Activated CD4-positive, alpha-beta T cell treated with anti-CD3 and anti-CD28 coated beads, Interleukin-2, amount 10 ng/mL, durations not matched to agents 7 days and 5 days (primary cell): ENCODE data around the gene AGXT2. TPM values are rescaled to one million over a fixed set of nuclear protein-coding genes. Genes with fewer than 3 reads are reported as not detected.
"Not testable (repeated sequence)": the region's sequence is repeated elsewhere in the genome, so short reads cannot be mapped to it uniquely, and the experiment has no call there.

Source experiments
- CTCF ChIA-PET: fragments of 350-600 bp; sonication (Branson Sonifier 250); formaldehyde crosslinking; loops from one replicate; lab custom pipeline; 2021; ENCODE audit warnings: antibody characterized with exemption; lab: Charles Lee
- POLR2A ChIA-PET: fragments of 350-600 bp; sonication (Branson Sonifier 250); formaldehyde crosslinking; loops from one replicate; lab custom pipeline; 2021; ENCODE audit warnings: antibody characterized with exemption; lab: Charles Lee
- DNase-seq: peaks from one replicate; pipeline ENCODE4 v3.0.0-alpha.2; 2020
- H3K27ac Mint-ChIP-seq: one replicate; pipeline ENCODE4 v1.8.0; 2021; ENCODE audit warnings: mild to moderate bottlenecking, moderate library complexity, mixed read lengths
- H3K27me3 Mint-ChIP-seq: one replicate; pipeline ENCODE4 v1.8.0; 2021; ENCODE audit warnings: mixed read lengths
- H3K36me3 Mint-ChIP-seq: one replicate; pipeline ENCODE4 v1.8.0; 2021; ENCODE audit warnings: low read depth, mixed read lengths
- H3K4me1 Mint-ChIP-seq: one replicate; pipeline ENCODE4 v1.8.0; 2021; ENCODE audit warnings: mixed read lengths
- H3K4me3 Mint-ChIP-seq: one replicate; pipeline ENCODE4 v1.8.0; 2021; ENCODE audit warnings: mild to moderate bottlenecking, moderate library complexity, mixed read lengths
- H3K9me3 Mint-ChIP-seq: one replicate; pipeline ENCODE4 v1.8.0; 2021; ENCODE audit warnings: mixed read lengths
- total RNA-seq, 2 experiments: library from RNA; stranded (reverse); gene quantifications; one replicate each; pipeline ENCODE4 v1.2.3, GENCODE V29; 2021

The AGXT2 gene
- total RNA-seq, 2 experiments from 2014 or later = not detected

GRCh38 chr5:35044649-35045048 lies 3.1 kb downstream of the AGXT2 start:
- H3K27ac Mint-ChIP-seq = no peak overlapping the region
- no peaks in the 10 kb centered on the region for H3K4me1 Mint-ChIP-seq
- H3K36me3 Mint-ChIP-seq = no peaks in the 10 kb centered on the region
- H3K4me3 Mint-ChIP-seq = no peak overlapping the region
- peaks cover 18% of the 10 kb centered on the region for H3K27me3 Mint-ChIP-seq
- no peak for DNase-seq
- no peaks in the 10 kb centered on the region for H3K9me3 Mint-ChIP-seq
- POLR2A ChIA-PET = no interaction called here
- CTCF ChIA-PET = no interaction called here

DNA sequence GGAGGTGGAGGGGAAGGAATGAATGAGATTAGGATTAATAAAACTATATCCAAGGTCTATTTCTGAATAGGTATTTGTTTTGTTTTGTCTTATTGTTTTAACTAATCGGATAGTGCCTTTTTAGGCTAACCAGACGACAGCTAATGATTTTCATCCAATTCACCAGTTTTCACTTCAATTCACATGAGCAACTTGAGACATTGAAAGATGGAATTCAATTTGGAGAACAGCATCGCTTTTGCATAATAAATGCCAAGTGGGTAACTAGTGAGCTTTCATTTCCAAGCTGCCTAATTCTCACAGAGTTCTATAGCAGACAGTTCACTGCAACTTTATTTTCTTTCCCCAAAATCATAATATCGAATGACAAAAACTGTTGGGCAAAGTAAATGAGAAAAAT lies 5.0 kb downstream of the AGXT2 start:
- ChIA-PET POLR2A (no interaction called here), CTCF (no interaction called here)
- H3K36me3 Mint-ChIP-seq = no peaks in the 10 kb centered on the region
- H3K9me3 Mint-ChIP-seq = no peaks in the 10 kb centered on the region
- peaks cover 17% of the 10 kb centered on the region for H3K27me3 Mint-ChIP-seq
- H3K4me1 Mint-ChIP-seq = no peaks in the 10 kb centered on the region
- H3K27ac Mint-ChIP-seq = no peak overlapping the region
- no peak overlapping the region for H3K4me3 Mint-ChIP-seq
- no peak for DNase-seq

DNA sequence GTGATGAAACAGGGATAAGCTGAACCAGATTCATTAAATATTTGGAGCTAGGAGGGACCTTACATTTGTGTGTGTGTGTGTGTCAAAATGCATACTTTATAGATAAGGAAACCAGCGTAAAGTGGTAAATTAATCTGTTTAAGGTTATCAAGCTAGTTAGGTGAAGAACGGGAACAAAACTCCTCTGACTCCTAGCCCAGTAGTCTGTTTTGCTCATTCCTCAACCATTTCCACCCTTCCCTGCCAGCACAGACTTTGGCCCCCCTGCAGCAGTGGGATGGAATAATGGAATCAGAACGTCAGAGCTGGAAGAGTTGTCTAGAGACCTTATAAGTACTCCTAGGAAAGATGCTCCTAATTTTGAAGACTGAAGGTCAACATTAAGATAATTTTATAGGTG lies 6.5 kb downstream of the AGXT2 start:
- Mint-ChIP-seq H3K27me3 (peaks cover 21% of the 10 kb centered on the region), H3K4me3 (no peak overlapping the region), H3K4me1 (no peaks in the 10 kb centered on the region), H3K27ac (no peak overlapping the region), H3K36me3 (no peaks in the 10 kb centered on the region), H3K9me3 (no peaks in the 10 kb centered on the region)
- ChIA-PET CTCF (no interaction called here), POLR2A (no interaction called here)
- no peak for DNase-seq

GRCh38 chr5:35038891-35039290 lies 8.9 kb downstream of the AGXT2 start:
- ChIA-PET POLR2A (no interaction called here), CTCF (no interaction called here)
- no peaks in the 10 kb centered on the region for H3K36me3 Mint-ChIP-seq
- H3K27me3 Mint-ChIP-seq = peaks cover 21% of the 10 kb centered on the region
- H3K4me3 Mint-ChIP-seq = no peak overlapping the region
- no peaks in the 10 kb centered on the region for H3K9me3 Mint-ChIP-seq
- no peak overlapping the region for H3K27ac Mint-ChIP-seq
- DNase-seq = no peak
- H3K4me1 Mint-ChIP-seq = no peaks in the 10 kb centered on the region

DNA sequence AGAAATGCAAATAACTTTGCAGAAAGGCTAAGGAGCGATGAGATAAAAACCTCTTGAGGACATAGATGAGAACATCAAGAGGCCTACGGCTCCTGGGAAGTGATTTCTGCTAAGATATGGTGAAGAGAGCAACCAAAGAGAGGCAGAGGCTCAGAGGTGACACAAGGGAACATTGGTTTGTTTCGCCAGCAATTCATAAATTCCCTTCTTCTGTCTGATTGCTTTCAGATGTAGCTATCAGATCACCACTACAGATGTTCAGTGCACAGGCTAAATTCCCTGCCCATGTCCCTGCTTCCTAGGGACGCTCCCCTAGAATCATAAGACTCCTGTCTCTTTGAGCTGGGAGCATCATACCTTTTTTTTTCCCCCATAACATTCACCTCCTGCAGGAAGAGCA lies 11.2 kb downstream of the AGXT2 start:
- ChIA-PET POLR2A (interaction anchor here (0.6 to 0.7 kb wide), 2 partner anchors 63 to 156 kb away, joined by 3 read pairs; no protein-coding TSS in a partner anchor), CTCF (no interaction called here)
- Mint-ChIP-seq H3K36me3 (no peaks in the 10 kb centered on the region), H3K27ac (no peak overlapping the region), H3K4me1 (no peaks in the 10 kb centered on the region), H3K27me3 (peaks cover 20% of the 10 kb centered on the region), H3K9me3 (no peaks in the 10 kb centered on the region), H3K4me3 (no peak overlapping the region)
- DNase-seq = no peak

DNA sequence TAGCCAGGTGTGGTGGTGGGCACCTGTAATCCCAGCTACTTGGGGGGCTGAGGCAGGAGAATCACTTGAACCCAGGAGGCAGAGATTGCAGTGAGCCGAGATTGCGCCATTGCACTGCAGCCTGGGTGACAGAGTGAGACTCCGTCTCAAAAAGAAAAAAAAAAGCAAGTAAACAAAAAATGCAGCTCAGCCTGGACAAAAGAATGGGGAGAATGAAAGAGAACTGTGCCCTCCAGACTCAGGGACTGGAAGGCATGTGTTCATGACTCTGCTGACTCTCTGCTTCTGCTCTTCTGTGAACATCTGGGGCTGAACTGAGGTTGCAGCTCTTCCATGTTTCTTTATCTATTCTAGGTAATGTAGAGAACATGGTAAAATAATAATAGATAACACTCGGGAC lies 11.8 kb downstream of the AGXT2 start:
- H3K4me3 Mint-ChIP-seq, DNase-seq, CTCF ChIA-PET, H3K27ac Mint-ChIP-seq, H3K4me1 Mint-ChIP-seq, H3K9me3 Mint-ChIP-seq, H3K36me3 Mint-ChIP-seq: not testable (repeated sequence)
- peaks cover 17% of the 10 kb centered on the region for H3K27me3 Mint-ChIP-seq
- POLR2A ChIA-PET = interaction anchor here (0.6 kb wide), 1 partner anchor 155 kb away, joined by 3 read pairs; no protein-coding TSS in a partner anchor

DNA sequence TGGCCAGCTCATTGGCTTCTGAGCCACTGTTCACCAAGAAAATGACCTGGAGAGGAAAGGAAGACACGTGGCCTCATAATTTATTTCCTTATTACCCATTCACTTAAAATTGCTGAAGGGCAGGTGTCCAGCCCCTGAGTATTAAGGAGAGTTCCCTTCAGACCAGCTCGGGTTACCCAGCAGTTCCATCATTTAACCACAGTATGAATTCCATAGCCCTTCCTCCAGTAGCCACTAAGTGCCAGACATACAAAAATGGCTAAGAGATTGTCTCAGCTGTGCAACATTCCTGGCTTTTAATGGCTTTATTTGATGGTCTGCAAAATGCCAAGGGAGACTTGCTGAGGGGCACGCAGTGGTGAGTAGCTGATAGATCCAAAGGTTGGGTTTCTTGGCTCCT lies 12.5 kb downstream of the AGXT2 start:
- CTCF ChIA-PET = no interaction called here
- Mint-ChIP-seq H3K9me3 (no peaks in the 10 kb centered on the region), H3K36me3 (no peaks in the 10 kb centered on the region), H3K4me1 (no peaks in the 10 kb centered on the region), H3K4me3 (no peak overlapping the region), H3K27ac (no peak overlapping the region), H3K27me3 (peaks cover 15% of the 10 kb centered on the region)
- DNase-seq = no peak
- POLR2A ChIA-PET = no interaction called here

- H3K36me3 Mint-ChIP-seq = no peaks in the 10 kb centered on the region
- no peak overlapping the region for H3K4me3 Mint-ChIP-seq
- peaks cover 11% of the 10 kb centered on the region for H3K27me3 Mint-ChIP-seq
- POLR2A ChIA-PET = no interaction called here
- H3K4me1 Mint-ChIP-seq = no peaks in the 10 kb centered on the region
- H3K27ac Mint-ChIP-seq = no peak overlapping the region
- no peak for DNase-seq
- CTCF ChIA-PET = no interaction called here
- H3K9me3 Mint-ChIP-seq = no peaks in the 10 kb centered on the region
Measured at GRCh38 chr5:35032356-35032755, 15.4 kb downstream of the AGXT2 start.

GRCh38 chr5:35031276-35031675 lies 16.5 kb downstream of the AGXT2 start:
- no peaks in the 10 kb centered on the region for H3K9me3 Mint-ChIP-seq
- H3K27me3 Mint-ChIP-seq = peaks cover 10% of the 10 kb centered on the region
- DNase-seq = no peak
- CTCF ChIA-PET = no interaction called here
- H3K36me3 Mint-ChIP-seq = no peaks in the 10 kb centered on the region
- H3K27ac Mint-ChIP-seq = no peak overlapping the region
- POLR2A ChIA-PET = no interaction called here
- H3K4me1 Mint-ChIP-seq = no peaks in the 10 kb centered on the region
- no peak overlapping the region for H3K4me3 Mint-ChIP-seq

DNA sequence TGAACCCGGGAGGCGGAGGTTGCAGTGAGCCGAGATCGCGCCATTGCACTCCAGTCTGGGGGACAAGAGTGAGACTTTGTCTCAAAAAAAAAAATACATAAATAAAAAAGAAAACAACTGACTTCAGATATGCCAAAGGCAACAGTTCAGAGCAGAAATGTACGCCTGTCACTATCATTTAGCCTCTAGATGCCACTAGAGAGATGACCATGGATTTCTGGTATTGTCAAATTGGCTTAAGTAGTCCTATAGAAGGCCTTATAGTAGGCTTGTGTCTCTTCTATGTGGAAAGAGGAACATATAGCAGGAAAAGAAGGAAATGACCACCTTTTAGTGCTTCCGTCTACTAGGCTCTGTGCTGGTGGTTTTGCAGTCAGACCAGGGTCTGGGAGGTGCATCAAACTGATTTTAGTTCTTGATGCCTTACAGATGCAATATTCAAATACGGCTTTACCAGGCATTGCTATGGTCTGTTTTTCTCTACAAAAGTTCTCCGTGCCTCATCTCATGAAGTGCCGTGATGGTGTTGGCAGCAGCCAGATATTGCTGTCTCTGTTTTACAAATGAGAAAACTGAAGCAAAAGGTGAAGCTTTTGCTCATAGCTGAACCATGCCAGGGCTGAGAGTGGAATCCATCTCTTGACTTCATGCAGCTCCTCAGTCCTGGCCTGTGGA lies 17.2 kb downstream of the AGXT2 start:
- no peaks in the 10 kb centered on the region for H3K36me3 Mint-ChIP-seq
- no peak overlapping the region for H3K27ac Mint-ChIP-seq
- CTCF ChIA-PET = no interaction called here
- H3K9me3 Mint-ChIP-seq = no peaks in the 10 kb centered on the region
- H3K27me3 Mint-ChIP-seq = peaks cover 13% of the 10 kb centered on the region
- DNase-seq = no peak
- no peaks in the 10 kb centered on the region for H3K4me1 Mint-ChIP-seq
- H3K4me3 Mint-ChIP-seq = no peak overlapping the region
- POLR2A ChIA-PET = no interaction called here

DNA sequence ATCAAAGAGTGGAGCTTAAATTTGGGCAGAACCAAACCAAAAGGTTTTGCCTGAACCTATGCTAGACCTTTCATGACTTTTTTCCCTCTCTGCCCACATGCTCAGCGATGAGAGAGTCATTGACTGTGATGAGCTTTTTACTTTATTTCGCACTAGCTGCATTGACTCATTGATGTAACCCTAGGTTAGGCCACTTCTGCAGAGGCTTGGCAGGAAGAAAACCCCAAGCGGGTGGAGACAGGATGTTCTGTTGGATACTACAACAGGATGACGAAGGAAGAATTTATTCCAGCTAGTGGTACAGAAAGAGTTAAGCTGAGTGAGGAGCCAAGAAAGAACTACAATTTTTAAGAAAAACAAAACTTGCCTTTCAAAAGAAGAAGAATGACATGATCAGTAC lies 18.4 kb downstream of the AGXT2 start:
- Mint-ChIP-seq H3K9me3 (no peaks in the 10 kb centered on the region), H3K36me3 (no peaks in the 10 kb centered on the region), H3K27ac (no peak overlapping the region), H3K27me3 (peaks cover 13% of the 10 kb centered on the region), H3K4me1 (no peaks in the 10 kb centered on the region), H3K4me3 (no peak overlapping the region)
- ChIA-PET POLR2A (no interaction called here), CTCF (no interaction called here)
- DNase-seq = no peak

DNA sequence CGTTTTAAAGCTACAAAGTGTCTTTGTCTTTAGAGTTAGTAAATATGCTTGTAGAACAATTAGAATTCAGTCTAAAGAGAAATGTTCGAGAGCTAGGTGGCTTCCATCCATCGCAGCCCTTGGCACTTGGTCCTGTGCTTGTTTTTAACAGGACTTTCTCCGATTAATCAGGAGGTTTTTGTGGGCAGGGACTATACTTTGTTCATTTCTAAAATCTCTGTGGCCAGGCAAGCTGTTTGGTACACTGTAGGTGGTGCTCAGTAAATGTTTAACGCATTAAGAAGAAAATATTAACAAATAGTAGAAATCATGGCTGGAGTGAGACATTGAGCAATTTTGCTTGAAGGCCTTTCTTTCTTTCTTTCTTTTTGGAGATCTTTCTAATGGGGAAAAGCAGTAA lies 20.8 kb downstream of the AGXT2 start:
- H3K36me3 Mint-ChIP-seq = no peaks in the 10 kb centered on the region
- no peaks in the 10 kb centered on the region for H3K4me1 Mint-ChIP-seq
- CTCF ChIA-PET = no interaction called here
- POLR2A ChIA-PET = no interaction called here
- H3K27me3 Mint-ChIP-seq = peaks cover 10% of the 10 kb centered on the region
- DNase-seq = no peak
- H3K27ac Mint-ChIP-seq = no peak overlapping the region
- no peaks in the 10 kb centered on the region for H3K9me3 Mint-ChIP-seq
- H3K4me3 Mint-ChIP-seq = no peak overlapping the region

DNA sequence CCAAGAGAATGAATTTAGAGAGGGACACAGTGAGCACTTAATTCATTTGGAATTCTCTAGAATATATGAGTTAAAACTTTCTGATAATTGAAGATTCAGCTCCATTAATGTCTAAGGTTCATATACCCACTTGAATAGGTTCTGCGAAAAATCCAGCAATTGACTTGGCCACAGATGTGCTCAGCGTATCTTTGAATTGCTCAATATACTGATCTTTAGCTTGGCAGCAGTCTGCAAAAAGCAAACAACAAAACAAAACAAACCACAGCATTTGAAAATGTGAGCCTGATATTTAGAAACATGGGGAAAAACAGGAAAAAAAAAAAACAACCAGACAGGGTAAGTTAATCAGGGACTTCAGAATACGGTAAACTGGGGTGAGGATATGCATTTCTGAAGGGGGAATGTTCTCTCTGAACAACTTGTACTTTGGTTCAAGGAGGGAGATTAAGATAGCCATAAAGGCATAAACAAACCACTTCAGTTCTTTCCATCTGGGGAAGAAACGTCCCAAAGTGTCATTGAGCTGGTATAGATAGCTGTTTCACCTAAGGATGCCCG lies 21.4 kb downstream of the AGXT2 start:
- no peak overlapping the region for H3K4me3 Mint-ChIP-seq
- no peaks in the 10 kb centered on the region for H3K36me3 Mint-ChIP-seq
- H3K27me3 Mint-ChIP-seq = peaks cover 12% of the 10 kb centered on the region
- CTCF ChIA-PET = no interaction called here
- POLR2A ChIA-PET = no interaction called here
- no peaks in the 10 kb centered on the region for H3K4me1 Mint-ChIP-seq
- no peak for DNase-seq
- H3K27ac Mint-ChIP-seq = no peak overlapping the region
- no peaks in the 10 kb centered on the region for H3K9me3 Mint-ChIP-seq
